Endothelial cell of hepatic sinusoid (primary cell): ENCODE data around the gene RPIA.
"Not testable (repeated sequence)": the region's sequence is repeated elsewhere in the genome, so short reads cannot be mapped to it uniquely, and the experiment has no call there.

ENCODE experiments used
- in situ Hi-C: cut with HindIII; loops from 2 replicates; pipeline ENCODE4 v1.10.0; 2017; ENCODE audit warnings: low sequenced_read_pairs

The RPIA gene

DNA sequence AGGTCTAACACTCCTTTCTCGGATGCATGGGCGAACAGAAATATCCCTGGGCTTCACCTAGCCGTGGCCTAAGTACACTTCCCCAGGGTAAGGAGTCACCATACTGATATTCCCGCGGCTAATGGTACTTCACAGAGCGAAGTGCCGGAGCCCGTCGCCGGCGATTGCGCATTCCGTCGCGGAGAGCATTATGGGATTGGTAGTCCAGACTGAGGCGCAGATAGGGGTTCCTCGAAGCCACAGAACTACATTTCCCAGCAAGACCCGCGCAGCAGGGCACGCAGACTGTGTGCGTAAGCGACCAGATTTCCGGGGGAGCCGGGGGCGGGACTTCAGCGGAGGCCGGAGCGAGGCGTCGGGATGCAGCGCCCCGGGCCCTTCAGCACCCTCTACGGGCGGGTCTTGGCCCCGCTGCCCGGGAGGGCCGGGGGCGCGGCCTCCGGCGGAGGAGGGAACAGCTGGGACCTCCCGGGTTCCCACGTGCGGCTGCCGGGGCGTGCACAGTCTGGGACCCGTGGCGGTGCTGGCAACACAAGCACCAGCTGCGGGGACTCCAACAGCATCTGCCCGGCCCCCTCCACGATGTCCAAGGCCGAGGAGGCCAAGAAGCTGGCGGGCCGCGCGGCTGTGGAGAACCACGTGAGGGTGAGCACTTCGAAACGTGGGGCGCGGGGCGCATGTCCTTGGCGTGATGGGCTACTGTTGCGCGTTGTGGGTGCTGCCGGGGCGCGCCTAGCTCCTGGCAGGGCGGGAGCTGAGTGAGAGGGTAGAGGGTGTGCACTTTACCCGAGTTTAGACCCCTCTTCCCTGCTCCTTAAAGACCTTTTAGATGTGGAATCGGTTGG is at the start of gene RPIA:
RPIA (plus strand) TSS at position 335 of the 845 bp plus-strand sequence; CDS start at position 361, 26 bp downstream.
- in situ Hi-C loops: no loop called here

DNA sequence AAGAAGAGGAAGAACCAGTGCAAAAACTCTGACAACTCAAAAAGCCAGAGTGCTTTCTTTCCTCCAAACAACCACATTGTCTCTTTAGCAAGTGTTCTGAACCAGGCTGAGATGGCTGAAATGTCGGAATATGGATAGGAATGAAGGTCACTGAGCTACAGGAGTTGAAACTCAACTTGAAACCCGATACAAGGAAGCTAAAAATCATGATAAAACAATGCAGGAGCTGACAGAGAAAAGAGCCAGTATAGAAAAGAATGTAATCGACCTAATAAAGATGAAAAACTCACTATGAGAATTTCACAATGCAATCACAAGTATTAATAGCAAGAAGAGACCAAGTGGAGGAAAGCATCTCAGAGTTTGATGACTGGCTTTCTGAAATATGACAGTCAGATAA is 49.2 kb upstream of the RPIA start:
- in situ Hi-C loops: no loop called here

DNA sequence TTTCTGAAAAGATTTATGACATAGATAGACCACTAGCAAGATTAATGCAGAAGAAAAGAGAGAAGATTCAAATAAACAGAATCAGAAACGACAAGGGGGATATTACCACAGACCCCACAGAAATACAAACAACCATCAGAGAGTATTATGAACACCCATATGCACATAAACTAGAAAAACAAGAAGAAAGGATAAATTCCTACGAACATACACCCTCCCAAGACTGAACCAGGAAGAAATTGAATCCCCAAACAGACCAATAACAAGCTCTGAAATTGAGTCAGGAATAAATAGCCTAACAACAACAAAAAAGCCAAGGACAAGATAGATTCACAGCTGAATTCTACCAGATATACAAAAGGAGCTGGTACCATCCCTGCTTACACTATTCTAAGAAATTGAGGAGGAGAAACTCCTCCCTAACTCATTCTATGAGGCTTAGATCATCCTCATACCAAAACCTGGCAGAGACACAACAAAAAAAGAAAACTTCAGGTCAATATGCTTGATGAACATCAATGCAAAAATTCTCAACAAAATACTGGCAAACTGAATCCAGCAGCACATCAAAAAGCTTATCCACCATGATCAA is 46.1 kb upstream of the RPIA start:
- in situ Hi-C loops: not testable (repeated sequence)

DNA sequence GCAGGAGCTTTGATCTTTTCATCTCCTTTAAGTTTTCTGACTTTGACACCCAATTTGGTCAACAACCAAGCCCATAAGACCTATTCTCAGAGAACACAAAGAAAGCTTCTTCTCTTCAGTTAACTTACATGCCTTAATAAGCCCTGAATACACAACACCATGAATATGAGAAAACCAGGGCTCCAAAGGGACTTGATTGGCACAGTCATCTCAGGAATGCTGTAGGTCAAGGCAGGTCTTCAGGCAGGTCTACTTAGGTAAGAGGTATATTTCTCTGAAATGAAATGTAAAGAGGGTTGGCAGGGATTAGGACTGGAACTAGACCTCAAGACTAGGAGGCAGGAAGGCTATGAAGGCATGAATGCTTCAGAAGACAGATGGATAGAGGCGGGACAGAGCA is 39.8 kb upstream of the RPIA start:
- in situ Hi-C loops: no loop called here

DNA sequence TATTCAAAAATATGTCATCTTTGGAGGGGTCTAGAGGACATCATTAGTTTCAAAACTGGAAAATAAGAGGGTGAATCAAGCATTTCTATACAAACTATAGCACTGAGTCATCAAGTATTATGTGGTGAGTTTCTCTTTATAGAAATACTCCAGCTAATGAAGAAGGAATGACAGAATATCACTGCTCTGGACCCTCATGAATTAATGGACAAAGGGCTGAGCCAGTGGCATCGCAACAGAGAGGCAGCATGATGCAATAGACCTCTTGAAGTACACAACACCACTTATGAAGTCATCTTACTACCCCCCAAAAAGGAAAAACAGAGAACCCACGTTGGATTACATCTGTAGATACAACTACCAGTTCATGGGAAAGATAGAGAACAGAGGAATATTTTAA is 36.8 kb upstream of the RPIA start:
- in situ Hi-C loops: no loop called here

DNA sequence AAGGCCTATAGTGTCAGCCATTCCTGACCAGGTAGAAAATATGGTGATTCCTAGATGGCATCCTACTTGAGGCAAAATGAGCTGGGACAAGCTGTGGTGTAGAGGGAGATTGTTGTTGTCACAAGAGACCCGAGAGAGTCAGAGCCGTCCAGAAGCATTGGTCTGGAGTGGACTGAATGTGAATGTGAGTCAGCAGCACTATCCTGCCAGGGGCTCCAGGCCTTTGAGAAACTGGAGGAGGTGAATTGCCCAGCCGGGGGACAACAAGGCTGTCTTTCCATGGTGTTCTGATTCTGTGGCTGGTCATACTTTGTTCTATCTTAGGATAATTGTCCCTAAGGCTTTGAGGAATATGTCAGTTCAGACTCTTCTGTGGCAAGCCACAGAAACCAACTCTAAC is 34.8 kb upstream of the RPIA start:
- in situ Hi-C loops: no loop called here

DNA sequence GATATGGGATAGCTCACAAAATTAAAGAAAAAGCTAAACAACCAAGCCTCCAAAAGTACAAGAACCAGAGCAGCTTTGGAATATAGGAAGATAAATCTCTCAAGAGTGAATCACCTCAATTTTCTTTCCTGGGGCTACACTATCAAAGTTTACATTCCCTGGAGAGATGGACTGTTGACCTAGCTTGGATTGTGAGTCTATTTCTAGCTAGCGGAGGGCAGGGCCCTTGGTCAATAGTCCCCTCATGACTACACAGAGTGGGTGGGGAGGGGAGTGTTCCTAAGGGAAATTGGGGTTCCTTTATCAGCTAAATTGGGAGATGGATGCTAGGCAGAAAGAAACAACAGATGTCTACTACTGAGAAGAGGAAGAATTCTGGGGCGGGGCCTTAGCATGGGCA is 34.3 kb upstream of the RPIA start:
- in situ Hi-C loops: no loop called here

DNA sequence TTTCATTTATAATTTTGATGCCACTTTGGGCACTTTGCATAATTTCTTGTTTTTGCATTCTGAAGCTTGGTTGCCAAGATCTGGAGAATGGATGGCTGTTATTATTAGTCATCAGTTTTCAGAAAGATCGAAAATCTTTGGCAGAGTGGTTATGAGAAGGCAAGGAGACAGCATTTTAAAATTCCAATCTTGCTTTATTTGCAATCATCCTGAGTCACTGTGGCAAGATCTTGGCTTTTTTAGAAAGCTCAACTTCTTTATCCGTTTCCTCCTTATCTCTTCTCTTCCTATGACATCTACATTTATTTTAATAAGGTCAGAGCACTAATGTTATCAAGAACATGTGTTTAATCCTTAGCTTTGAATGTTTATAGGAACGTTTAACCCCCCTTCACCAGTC is 33.1 kb upstream of the RPIA start:
- in situ Hi-C loops: no loop called here

DNA sequence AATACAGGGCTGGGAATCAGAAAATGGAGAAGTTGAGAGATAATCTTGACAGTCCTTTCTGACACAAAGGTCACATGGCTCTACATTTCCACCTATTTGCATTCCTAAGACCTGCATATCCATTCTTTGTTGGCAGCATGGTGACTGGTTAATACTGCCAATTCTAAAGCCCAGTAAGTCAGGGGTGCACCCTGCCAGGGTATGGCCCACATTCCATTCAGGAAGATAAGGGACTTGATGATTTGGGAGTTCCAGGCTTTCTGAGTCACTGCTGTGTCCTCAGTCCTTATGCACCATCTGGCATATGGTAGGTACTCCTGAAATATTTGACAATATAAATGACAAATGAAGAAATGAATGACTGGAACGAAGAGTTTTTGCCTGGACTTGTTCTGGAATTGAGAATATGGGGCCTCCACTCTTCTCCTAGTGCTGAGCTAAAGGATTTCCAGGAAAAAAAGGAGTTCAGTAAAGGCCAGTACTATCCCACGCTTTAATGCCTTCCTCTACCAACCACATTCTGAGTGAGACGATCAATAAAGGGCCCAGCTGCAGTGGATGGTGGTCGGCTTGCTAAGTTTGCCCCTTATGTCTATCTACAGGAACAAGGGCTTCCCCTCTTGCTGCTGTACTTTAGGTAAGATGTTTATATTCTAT is 32.5 kb upstream of the RPIA start:
- in situ Hi-C loops: no loop called here

DNA sequence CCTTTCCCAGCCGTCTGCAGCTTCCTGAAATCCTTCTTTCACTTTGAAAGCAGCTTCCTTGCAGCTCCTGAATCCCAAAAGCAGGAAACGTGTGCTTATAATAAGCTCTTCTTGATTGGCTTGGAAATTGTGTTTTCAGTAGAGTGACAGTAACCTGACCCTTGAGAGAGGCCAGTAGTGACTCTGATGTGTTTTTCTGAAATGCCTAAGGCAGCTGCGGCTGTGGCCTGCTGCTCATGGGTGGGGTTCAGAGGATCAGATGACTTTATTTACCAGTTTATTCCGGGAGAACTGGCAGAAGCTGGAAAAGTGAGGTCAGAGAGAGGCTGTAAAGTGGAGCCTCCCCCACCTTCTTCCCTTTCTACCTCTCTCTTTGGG is 31.9 kb upstream of the RPIA start:
- in situ Hi-C loops: no loop called here

DNA sequence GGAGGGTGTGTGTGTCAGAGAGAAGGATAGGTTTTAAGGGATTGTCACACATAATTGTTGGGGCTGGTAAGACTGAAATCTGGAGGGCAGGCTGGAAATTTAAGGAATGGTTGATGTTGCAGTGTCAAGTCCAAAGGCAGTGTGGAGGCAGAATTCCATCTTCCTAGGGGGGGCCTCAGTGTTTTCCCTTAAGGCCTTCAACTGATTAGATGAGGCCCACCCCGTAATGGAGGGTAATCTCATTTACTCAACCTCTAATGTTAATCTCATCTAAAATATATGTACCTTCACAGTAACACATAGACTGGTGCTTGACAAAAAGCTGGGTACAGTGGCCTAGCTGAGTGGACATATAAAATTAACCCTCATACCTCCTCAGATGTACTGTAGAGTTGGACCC is 30.9 kb upstream of the RPIA start:
- in situ Hi-C loops: no loop called here

DNA sequence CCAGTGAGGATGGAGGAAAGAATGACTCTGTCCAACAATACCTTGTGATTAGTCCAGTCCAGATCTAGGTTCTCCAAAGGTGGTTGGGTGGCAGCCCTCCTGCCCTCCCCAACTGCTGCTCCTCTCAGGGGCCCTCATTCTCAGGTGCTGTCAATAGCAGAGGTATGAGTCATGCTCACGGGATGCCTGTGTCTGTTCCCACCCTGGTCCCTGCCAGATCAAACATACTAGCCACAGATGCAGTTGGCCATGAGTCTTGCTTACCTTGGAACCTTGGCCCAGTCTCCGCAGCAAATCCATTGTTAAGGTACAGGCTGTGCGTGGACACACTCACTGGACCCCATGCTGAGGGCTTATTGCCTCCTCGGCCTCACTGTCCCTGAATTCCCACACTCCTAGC is 24.9 kb upstream of the RPIA start:
- in situ Hi-C loops: loop anchor here (5.0 kb wide), 3 partner anchors 34 to 81 kb away; no protein-coding TSS in a partner anchor

DNA sequence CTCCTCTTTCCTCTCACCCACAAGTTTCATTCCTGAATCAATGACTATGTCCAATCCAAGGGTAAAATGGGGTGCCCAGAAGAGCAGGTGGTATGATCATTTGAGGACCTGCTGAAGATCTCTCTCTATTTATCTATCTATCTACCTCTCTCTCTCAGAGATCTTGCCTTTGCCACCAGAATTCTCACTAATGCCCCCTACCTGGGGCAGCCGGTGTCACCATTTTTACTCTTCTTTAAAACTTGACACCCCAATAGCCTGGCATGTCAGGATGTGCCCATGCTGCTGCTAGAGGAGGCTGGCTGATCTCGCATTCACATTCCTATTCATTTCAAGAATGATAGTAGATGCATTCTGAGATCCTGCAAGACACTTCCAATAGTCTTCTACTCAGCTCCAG is 24.3 kb upstream of the RPIA start:
- in situ Hi-C loops: loop anchor here (5.0 kb wide), 3 partner anchors 35 to 80 kb away; no protein-coding TSS in a partner anchor

DNA sequence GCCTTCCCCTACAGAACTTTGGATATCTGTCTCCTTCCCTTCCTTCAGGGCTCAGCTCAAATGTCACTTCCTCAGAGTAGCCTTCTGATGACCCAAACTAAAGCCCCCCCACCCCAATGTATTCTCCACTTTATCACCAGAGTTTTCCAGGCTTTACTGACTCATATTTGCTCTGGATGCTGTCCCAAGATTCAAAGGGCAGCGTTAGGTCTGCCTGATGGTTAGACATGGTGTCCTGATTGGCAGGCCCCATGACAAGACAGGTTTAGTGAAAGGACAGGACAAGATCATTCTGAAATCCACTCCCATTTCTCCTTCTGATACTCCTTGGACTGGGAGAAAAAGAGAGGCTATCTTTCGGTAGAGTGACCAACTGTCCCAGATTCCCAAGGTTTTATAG is 22.6 kb upstream of the RPIA start:
- in situ Hi-C loops: loop anchor here (5.0 kb wide), 3 partner anchors 37 to 78 kb away; no protein-coding TSS in a partner anchor

DNA sequence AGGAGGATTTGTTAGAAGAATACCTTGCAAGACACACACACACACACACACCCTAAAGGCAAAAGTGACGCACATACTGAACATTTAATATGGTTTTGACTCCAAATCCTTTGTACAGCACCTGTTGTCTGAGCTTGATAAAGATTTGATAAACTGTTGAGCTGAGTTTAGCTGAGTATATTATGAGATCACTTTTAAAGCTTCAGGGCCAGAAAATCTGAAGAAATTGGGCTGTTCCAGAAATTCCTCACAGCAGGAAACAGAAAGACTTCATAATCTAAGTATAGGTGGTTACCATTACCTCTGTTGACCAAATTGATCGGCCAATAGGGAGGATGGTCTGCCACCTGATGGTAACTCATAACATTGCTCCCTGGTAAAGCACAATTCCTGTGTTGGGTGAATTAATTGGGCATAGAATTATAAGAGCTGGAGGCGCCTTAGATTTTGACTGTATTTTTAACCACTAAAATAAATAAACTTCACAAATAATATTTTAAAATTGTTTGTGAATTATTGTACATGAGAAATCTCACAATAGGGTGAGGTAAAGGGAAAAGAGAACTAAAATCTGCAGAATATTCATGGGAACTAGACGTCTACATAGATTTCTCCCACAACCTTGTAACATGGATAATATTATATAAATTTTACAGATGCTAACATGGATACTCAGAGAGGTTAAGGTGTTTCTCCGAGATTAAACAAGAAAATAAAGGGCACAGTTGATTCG is 21.8 kb upstream of the RPIA start:
- in situ Hi-C loops: loop anchor here (5.0 kb wide), 3 partner anchors 37 to 78 kb away; no protein-coding TSS in a partner anchor

DNA sequence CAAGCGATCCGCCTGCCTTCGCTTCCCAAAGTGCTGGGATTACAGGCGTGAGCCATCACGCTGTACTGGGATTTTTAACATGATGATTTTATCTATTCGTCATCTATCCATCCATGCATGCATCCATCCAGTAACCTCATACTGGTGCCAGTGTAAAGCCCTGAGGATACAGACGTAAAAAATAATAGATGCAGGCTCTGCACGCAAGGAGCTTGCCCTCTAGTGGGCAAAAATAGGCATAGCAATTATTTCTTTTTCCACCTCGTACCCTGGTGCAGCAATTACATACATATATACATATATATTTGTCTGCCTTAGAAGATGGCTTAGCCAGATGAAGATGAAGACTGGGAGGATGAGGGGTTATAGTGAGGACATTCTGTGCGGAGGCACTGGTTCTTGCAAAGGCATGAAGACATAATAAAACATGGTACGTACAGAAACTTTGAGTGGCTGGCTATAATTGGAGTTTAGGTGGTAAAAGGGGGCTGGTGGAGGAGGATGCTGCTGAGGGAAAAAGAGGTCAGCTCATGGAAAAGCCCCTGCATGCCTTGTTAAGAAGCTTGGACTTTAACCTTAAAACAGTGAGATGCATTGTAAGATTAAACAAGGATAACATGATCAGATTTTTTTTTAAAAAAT is 19.6 kb upstream of the RPIA start:
- in situ Hi-C loops: no loop called here

DNA sequence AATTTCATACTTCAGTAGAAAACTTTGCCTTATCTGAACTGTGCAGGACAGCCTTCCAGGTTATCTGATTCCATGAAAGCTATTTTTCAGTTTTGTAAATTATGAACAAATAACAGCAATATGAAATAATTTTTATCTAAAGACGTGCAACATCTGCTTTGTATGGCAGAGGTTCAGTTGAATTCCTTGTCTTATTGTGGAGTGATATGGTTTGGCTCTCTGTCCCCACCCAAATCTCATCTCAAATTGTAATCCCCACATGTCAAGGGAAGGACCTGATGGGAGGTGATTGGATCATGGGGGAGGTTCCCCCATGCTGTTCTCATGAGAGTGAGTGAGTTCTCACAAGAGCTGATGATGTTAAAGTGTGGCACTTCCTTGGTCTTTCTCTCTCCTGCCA is 18.1 kb upstream of the RPIA start:
- in situ Hi-C loops: no loop called here

DNA sequence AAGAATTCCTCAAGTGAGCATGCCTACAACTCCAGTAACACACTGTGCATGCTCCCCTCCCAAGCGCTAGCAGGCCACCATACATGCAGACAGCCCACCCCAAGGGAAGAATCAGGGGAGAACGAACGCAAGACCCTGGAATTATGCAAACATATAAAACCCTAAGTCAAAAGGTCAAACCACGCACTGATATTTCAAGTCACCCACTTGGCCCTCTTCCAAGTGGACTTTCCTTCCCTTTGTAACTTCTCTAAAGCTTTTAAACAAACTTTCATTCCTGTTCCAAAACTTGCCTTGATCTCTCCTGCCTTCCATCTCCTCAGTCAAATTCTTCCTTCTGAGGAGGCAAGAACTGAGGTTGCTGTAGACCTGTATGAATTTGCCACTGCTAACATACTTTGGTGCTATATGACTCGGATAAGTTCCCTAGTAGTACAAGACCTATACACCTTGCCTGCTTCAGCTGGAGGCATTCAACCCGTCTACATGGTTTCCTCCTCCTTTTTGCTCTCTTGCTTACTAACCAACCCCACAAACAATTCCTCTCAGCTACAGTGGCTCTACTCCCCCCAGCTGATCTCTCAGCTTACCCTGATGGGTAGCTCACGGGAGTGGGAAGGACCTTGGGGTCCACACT is 11.1 kb upstream of the RPIA start:
- in situ Hi-C loops: loop anchor here (10.0 kb wide), 1 partner anchor 106 kb away; no protein-coding TSS in a partner anchor

DNA sequence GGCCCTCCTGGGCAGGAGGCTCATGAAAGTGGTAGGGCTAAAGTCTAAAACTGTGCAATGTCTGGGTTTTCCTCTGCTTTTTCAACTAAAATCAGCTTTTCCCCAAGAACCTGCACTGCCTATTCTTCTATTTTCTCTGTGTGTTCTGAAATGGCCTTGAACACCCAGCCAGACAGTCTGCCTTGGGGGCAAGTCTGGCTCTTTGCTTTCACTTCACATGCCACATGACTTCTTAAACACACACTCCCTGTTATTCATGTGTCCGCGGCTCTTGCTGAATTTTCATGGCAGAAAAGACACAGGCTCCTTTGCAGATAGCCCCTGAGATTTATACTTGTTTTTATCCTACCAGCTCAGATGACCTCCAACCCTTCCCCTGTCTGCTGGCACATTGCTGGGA is 10.6 kb upstream of the RPIA start:
- in situ Hi-C loops: loop anchor here (10.0 kb wide), 1 partner anchor 106 kb away; no protein-coding TSS in a partner anchor
